Endometrial microvascular endothelial cells (primary cell): Measurements from ENCODE around the gene MCM3AP. TPM values are rescaled to one million over a fixed set of nuclear protein-coding genes. Genes with fewer than 3 reads are reported as not detected.
"Not testable (repeated sequence)": the region's sequence is repeated elsewhere in the genome, so short reads cannot be mapped to it uniquely, and the experiment has no call there.

Source experiments
- in situ Hi-C: cut with HindIII; loops from 2 replicates; pipeline ENCODE4 v1.10.0; 2017; ENCODE audit warnings: low sequenced_read_pairs, low pct_unique_long_range_greater_than_20kb; ENCODE audit errors: inconsistent ontology term
- total RNA-seq: library from RNA; depleted of rRNA; stranded (reverse); fragments of >200 nt; gene quantifications from one replicate; pipeline ENCODE4 v1.2.3, GENCODE V29; 2015; ENCODE audit errors: inconsistent ontology term

MCM3AP gene
- total RNA-seq, 1 donor from 2014 or later, result 57.1 TPM

- in situ Hi-C loops, result no loop called here
Observed at GRCh38 chr21:46211786-46212720, 73.4 kb downstream of the MCM3AP start.

GRCh38 chr21:46211376-46211775 is 74.0 kb downstream of the MCM3AP start:
- in situ Hi-C loops, result no loop called here

DNA sequence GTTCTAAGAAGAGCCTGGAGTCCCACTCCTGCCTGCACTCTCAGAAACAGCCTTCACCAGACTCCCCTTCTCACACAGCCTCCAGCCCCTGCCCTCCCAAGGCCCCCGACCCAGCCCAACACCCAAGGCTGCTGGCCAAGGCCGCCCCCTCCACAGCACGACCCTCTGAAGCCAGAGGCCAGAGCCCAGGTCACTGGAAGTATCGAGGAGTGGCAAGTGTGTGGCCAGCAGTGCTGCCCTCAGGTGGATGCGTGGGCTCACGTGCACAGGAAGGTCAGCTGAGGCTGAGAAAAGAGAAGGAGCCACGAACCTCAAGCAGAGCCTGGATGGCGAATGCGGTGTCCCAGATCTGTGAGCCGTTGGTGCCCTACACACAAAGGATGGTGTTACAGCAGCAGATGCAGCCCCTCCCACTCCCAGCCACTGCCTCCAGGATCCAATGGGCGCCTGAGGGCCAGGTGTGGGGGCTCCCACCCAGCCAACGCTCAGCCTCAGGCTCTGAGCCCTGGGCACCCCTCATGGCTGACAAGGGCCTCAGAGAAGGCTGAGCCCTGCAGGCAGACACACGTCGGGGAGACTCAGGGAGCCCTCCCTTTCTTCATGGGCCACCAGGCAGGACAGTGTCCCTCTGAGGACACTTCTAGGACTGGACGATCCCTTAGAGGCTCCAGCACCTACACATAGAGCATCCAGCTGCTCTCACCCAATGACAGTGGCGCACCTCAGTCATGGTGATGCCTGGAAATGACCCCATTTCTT is 74.9 kb downstream of the MCM3AP start:
- in situ Hi-C loops, result no loop called here

GRCh38 chr21:46208761-46209721 is 76.4 kb downstream of the MCM3AP start:
- in situ Hi-C loops, result no loop called here

DNA sequence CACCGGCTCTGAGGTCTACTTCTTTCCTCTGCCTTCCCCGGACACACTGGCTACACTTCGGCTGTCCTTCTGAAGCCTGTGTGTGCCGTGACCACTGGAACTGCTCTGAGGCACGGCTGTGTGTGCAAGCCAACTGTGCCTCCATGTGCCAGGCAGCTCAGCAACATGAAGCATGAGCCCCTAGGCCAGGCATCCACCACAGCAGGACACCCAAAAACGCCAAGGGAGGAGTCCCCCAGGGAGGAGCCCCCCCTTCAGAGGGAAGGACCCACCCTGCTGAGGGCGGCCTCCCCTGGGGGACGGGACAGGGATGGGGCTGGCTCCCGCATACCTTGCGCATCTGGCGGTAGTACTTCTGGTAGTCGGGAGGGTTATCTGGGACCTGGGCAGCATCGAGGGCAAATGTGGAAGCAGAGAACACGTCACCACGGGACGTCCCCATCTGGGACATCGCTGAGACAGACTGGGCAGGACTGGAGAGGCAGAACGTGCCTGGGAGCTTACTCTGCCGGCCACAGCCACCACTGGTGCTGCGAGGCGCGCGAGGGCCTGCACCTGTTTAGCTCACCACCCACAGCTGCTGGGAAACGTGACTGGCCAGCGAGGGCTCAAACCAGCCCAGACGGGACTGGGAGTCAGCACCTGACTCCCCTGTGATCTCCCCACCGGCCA is 77.4 kb downstream of the MCM3AP start:
- in situ Hi-C loops, result no loop called here

DNA sequence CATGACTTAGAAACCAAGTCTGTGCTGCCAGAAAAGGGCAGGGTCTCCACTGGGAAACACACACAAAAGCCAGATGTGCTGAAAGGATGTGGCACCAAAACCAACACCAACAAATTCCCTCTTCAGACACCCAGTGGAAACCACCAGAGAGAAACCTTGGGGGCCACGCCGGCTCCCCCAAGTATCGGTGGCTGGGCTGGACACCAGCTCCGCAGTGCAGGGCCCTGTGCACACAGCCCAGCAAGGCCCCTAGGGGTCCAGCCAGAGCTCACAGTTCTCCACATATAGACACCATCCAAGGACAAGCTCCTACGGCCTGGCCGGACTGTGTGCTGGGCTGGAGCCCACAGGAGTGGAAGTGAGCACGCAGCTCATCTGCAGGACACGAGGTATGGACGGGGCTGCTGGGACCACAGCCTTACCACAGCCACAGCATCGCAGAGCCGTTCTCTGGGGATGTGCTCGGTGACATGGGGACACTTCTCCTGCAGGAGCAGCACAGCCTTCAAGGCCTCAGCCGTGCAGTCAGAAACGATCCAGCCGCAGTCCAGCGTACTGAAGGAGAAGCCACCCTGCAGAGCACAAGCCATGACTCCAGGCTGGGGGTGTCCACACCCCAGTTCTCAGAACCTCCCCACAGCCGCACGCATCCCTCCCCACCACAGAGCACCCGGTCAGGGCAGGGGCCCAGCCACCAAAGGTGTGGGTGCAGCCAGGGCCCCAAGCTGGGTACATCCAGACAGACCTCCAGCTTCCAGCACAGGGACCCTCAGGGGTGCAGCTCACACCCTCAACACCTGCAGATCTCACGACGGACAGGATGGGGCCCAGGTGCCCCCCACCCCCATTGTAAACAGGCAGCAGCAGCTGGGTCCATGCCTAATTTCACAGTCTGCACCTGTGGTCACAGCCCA is 78.1 kb downstream of the MCM3AP start:
- in situ Hi-C loops, result no loop called here

DNA sequence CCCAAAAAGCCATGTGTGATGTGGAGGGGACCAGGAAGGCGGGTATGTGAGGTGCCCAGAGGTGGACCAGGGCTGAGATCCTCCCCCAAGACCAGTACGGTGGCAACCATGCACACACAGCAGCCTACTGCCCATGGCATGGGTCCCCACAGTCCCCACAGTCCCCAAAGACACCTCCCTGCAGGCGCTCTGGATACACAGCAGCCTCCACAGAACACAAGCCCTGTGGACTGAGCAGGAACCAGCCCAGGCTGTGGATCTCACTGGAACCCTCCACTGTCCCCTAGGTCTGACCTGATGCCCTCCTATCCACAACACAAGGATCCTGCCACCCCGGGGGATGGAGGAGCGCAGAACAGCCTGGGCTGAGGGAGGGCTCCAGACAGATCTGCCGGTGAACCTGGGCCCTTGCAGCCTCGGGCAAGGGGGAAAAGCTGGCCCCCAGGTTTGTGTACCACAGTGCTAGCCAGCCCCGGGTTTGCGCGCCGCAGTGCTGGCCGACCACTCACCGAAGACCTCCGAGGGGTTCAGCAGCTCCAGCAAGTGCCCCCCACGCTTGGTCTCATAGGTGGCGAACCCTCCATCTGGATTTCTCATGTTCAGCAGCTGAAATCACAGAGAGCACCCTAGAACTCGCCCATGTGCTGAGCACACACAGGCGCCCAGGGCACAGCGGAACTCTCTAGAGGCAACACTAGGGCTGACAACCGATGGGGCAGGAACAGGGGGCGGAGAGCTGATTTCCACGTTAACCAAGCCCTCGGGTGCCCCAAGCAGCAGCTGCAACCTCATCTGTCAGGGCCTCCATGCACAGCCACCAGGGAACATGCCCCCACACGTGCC is 79.0 kb downstream of the MCM3AP start:
- in situ Hi-C loops, result no loop called here

DNA sequence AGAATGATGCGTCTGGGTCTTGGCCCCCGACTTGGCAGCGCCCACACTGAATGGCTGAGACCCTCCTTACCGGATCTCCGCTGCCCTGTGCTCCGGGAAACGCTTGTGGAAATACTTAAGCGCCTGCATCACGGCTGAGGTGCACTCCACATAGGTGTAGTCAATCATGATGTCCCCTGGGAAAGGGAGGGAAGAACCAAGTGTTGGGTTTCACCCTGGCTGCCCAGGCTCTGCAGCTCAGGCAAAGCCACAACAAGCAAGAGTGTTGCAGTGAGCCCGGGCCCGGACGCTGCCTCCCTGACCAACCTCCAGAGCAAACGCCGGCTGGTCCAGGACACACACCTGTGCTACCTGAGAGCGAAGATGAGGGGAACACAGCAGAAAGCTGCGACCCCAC is 79.6 kb downstream of the MCM3AP start:
- in situ Hi-C loops, result no loop called here

- in situ Hi-C loops, result no loop called here
Observed at GRCh38 chr21:46205166-46205565, 80.2 kb downstream of the MCM3AP start.

DNA sequence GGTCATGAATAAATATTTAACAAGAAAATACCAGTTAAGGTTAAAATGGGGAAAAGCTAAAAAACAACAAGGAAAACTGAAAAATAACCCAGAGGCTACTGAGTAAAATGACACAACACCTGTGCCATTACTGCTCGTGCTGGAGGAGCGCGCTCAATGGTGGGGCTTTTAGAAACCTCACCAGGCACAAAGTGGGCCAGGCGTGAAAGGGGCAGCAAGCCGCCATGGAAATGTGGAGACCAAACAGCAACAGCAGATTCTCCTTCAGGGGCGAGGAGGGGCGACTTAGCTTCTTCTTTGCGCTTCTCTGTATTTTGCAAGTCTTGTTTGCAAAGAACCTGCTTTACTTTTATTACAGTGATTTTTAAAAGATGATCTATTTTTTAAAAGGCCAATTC is 82.2 kb downstream of the MCM3AP start:
- in situ Hi-C loops, result no loop called here

DNA sequence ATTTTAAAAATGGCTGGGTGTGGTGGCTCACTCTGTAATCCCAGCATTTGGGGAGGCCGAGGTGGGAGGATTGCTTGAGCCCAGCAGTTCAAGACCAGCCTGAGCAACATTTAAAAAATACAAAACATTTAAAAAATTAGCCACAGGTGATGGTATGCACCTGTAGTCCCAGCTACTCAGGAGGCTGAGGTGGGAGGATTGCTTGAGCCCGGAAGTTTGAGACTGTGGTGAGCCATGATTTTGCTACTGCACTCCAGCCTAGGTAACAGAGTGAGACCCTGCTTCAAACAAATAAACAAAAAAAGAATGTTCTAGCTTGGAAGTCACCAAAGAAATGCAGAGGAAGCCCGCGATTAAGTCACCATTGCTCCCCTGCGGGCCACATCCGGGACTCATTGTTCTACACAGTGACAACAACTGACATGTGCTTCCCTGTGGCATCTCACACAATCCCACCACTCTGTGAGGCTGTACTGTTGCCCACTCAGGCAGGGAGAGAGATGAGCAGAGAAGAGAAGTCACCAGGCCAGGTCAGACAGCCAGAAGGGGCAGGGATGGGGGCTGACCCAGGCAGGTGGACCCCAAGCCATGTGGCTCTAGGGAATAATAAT is 82.7 kb downstream of the MCM3AP start:
- in situ Hi-C loops, result no loop called here

- in situ Hi-C loops, result not testable (repeated sequence)
Observed at GRCh38 chr21:46200877-46201803, 84.3 kb downstream of the MCM3AP start.

- in situ Hi-C loops, result no loop called here
Observed at GRCh38 chr21:46199436-46200373, 85.7 kb downstream of the MCM3AP start.

GRCh38 chr21:46196733-46197132 is 88.7 kb downstream of the MCM3AP start:
- in situ Hi-C loops, result no loop called here
